NCI-H460 (cell line): ENCODE data around the gene CGREF1. TPM values are rescaled to one million over a fixed set of nuclear protein-coding genes. Genes with fewer than 3 reads are reported as not detected.
A peak's percentile ranks its signal among the peaks of the same experiment; 100 is the strongest.

ENCODE experiments used
- DNase-seq: peaks from one replicate; pipeline ENCODE4 v3.0.0-alpha.2; 2016; ENCODE audit warnings: low read depth; ENCODE audit errors: extremely low read depth
- total RNA-seq: library from RNA; depleted of rRNA; stranded (reverse); fragments of >200 nt; shearing (Covaris generic); gene quantifications from 2 replicates; pipeline ENCODE4 v1.2.3, GENCODE V29; 2014

CGREF1 gene
- total RNA-seq, 1 experiment from 2014 or later, result 43.2 TPM

- DNase-seq, result no peak
These were observed 29.6 kb downstream of the CGREF1 start for GRCh38 chr2:27089111-27089954.

GRCh38 chr2:27088634-27089033, 30.3 kb downstream of the CGREF1 start:
- DNase-seq, result no peak

DNA sequence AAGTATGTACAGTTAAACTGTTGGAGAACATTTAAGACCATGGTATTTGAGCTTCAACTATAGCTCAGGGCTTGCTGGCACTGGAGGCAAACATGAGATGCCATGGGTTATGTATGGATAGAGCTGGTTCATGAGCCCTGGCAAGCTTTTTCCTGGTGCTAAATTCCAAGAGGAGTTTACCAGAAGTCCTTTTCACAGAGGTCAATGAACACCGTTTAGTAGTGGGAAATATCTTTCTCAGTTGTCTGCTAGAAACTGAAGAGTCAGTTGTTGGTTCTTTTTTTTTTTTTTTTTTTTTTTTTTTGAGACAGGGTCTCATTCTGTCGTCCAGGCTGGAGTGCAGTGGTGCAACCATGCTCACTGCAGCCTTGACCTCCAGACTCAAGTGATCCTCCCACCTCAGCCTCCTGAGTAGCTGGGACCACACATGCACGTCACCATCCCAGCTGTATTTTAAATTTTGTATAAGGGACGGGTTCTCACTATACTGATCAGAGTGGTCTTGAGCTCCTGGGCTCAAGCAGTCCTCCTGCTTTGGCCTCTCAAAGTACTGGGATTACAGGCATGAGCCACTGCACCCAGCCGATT, 31.0 kb downstream of the CGREF1 start:
- no peak for DNase-seq

DNA sequence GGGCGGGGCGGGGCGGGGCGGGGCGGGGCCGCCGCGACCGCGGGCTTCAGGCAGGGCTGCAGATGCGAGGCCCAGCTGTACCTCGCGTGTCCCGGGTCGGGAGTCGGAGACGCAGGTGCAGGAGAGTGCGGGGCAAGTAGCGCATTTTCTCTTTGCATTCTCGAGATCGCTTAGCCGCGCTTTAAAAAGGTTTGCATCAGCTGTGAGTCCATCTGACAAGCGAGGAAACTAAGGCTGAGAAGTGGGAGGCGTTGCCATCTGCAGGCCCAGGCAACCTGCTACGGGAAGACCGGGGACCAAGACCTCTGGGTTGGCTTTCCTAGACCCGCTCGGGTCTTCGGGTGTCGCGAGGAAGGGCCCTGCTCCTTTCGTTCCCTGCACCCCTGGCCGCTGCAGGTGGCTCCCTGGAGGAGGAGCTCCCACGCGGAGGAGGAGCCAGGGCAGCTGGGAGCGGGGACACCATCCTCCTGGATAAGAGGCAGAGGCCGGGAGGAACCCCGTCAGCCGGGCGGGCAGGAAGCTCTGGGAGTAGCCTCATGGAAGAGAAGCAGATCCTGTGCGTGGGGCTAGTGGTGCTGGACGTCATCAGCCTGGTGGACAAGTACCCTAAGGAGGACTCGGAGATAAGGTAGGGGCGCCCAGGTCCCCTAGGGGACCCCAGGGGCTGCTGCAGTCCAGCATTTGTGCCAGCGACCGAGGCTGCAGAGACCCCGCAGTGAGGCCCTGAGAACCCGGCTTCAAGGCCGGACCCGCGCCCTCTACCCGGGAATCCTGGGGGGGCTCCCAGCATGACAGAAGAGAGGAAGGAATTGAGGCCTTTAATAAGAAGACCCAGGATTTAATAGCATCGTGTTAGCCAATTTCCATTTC, 32.0 kb downstream of the CGREF1 start, which contains the start of gene KHK:
Gene KHK, plus strand, starts transcription at position 49 of the 870 bp plus-strand sequence. Its CDS starts 488 bp downstream, at position 537.
- DNase-seq, result peak; percentile 11

GRCh38 chr2:27086090-27086723, 32.7 kb downstream of the CGREF1 start:
- DNase-seq, result peak; percentile 92

GRCh38 chr2:27085673-27086089, 33.2 kb downstream of the CGREF1 start:
- peak; percentile 76 for DNase-seq

- no peak for DNase-seq
These were observed 33.8 kb downstream of the CGREF1 start for GRCh38 chr2:27085062-27085672.

DNA sequence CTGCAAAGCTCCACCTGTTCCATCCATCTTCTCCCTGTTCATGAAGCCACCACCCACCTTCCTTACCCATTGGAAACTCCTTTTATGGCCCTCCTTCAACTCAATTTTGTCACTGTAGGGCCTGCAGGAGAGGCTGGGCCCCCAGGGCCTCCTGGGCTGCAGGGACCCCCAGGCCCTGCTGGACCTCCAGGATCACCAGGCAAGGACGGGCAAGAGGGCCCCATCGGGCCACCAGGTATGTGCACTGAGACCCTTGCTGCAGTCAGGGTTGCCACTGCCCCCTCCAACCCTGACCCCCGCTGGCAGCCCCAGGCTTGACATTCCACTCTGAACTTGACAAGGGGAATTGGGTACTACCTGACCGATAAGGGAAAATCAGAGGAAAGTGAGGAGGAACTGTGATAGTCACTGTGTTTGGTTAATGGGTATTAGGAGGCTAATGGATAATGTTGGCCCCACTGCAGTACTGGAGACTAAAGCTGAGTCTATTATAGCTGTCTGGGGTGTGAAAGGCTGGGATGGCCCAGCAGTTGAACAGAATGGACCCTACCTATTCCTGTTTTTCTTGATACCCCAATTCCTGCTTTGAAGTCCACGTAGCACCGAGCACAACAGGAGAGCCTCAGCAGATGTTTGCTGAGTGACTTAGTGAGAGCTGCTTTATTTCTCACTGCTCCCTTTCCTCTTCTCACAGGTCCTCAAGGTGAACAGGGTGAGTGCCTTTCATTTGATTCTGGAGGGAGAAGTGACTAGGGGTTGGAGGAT, 34.4 kb downstream of the CGREF1 start:
- no peak for DNase-seq

DNA sequence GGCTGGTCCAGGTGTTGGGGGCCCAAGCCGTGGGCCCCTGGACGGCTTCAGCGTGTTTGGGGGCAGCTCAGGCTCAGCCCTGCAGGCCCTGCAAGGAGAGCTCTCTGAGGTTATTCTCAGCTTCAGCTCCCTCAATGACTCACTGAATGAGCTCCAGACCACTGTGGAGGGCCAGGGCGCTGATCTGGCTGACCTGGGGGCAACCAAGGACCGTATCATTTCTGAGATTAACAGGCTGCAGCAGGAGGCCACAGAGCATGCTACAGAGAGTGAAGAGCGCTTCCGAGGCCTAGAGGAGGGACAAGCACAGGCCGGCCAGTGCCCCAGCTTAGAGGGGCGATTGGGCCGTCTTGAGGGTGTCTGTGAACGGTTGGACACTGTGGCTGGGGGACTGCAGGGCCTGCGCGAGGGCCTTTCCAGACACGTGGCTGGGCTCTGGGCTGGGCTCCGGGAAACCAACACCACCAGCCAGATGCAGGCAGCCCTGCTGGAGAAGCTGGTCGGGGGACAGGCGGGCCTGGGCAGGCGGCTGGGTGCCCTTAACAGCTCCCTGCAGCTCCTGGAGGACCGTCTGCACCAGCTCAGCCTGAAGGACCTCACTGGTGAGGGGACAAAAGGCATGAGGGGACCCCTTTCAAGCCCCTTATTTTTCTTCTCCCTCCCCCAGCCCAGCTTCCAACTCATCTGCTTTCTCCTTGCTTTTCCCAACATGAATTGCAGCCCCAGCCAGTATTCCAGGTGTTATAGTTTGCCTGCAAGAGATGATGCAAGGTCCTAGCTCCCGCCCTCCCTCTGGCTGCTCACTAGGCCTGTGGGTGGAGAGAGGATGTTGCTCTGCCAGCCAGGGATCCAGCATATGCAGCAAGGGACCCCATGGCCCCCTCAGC, 35.3 kb downstream of the CGREF1 start:
- no peak for DNase-seq

GRCh38 chr2:27082773-27083409, 36.0 kb downstream of the CGREF1 start:
- DNase-seq, result no peak

DNA sequence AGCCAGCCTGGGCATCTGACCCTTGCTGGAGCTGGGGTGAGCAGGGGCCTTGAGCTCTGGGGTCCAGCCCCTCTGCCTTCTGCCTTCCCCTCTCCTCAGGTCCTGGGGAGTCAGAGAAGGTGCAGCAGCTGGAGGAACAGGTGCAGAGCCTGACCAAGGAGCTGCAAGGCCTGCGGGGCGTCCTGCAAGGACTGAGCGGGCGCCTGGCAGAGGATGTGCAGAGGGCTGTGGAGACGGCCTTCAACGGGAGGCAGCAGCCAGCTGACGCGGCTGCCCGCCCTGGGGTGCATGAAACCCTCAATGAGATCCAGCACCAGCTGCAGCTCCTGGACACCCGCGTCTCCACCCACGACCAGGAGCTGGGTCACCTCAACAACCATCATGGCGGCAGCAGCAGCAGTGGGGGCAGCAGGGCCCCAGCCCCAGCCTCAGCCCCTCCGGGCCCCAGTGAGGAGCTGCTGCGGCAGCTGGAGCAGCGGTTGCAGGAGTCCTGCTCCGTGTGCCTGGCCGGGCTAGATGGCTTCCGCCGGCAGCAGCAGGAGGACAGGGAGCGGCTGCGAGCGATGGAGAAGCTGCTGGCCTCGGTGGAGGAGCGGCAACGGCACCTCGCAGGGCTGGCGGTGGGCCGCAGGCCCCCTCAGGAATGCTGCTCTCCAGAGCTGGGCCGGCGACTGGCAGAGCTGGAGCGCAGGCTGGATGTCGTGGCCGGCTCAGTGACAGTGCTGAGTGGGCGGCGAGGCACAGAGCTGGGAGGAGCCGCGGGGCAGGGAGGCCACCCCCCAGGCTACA, 36.8 kb downstream of the CGREF1 start:
- no peak for DNase-seq

DNA sequence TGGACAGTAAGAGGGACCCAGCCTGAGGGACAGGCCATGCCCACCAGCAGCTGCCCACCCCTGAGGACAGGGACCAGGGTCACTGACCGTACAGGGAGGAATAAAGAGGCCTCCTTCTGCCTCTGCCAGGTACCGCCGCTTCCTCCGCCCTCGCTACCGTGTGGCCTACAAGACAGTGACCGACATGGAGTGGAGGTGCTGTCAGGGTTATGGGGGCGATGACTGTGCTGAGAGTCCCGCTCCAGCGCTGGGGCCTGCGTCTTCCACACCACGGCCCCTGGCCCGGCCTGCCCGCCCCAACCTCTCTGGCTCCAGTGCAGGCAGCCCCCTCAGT, 38.4 kb downstream of the CGREF1 start:
- DNase-seq, result no peak

GRCh38 chr2:27080140-27080469, 38.8 kb downstream of the CGREF1 start:
- no peak for DNase-seq

GRCh38 chr2:27079233-27080139, 39.4 kb downstream of the CGREF1 start:
- no peak for DNase-seq

- DNase-seq, result no peak
These were observed 40.4 kb downstream of the CGREF1 start, which contains the start of gene EMILIN1 for GRCh38 chr2:27078267-27079194. Gene EMILIN1, plus strand, starts transcription at chr2:27078615. Its CDS starts 451 bp downstream, at chr2:27079066.
